ENCODE data around the gene RPE65.
"Not testable (repeated sequence)": the region's sequence is repeated elsewhere in the genome, so short reads cannot be mapped to it uniquely, and the experiment has no call there.

Gene RPE65

DNA sequence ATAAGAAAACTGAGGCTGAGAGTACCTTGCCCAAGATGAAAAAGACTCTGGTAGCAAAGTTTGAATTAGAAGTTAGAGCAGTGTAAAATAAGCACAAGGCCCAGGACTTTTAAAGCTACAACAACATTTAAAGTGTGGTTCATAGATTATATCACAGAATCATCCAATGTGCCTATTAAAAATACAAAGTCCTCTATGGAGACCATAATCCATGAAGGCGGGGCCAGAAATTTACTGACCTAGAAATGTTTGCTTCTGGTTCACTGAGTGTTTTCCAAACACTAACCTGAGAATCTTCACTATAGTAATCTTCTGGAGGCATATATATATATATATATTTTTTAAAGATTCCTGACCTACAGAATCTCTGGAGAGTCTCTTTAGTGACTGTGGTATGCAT is 34.9 kb upstream of the RPE65 start:
- Histone ChIP-seq H3K4me1 (no peaks in the 10 kb centered on the region), H3K9ac (no peak overlapping the region), H3K27me3 (ENCODE audit: control insufficient read depth, insufficient read depth, low read length) (no peaks in the 10 kb centered on the region), H3K79me2 (no peaks in the 10 kb centered on the region), H3K36me3 (ENCODE audit: control insufficient read depth, insufficient read depth, low read length) (no peaks in the 10 kb centered on the region), H3K27ac (no peak overlapping the region), H2AFZ (no peak overlapping the region), H3K4me2 (ENCODE audit: low read length) (no peak overlapping the region), H3K9me3 (ENCODE audit: control insufficient read depth, low read length) (no peaks in the 10 kb centered on the region), H3K4me3 (ENCODE audit: low read depth, low read length) (no peak overlapping the region)
- TF ChIP-seq, protein P1, sequence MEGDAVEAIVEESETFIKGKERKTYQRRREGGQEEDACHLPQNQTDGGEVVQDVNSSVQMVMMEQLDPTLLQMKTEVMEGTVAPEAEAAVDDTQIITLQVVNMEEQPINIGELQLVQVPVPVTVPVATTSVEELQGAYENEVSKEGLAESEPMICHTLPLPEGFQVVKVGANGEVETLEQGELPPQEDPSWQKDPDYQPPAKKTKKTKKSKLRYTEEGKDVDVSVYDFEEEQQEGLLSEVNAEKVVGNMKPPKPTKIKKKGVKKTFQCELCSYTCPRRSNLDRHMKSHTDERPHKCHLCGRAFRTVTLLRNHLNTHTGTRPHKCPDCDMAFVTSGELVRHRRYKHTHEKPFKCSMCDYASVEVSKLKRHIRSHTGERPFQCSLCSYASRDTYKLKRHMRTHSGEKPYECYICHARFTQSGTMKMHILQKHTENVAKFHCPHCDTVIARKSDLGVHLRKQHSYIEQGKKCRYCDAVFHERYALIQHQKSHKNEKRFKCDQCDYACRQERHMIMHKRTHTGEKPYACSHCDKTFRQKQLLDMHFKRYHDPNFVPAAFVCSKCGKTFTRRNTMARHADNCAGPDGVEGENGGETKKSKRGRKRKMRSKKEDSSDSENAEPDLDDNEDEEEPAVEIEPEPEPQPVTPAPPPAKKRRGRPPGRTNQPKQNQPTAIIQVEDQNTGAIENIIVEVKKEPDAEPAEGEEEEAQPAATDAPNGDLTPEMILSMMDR (IDR thresholded peaks at IDR 0.05) = no peak

DNA sequence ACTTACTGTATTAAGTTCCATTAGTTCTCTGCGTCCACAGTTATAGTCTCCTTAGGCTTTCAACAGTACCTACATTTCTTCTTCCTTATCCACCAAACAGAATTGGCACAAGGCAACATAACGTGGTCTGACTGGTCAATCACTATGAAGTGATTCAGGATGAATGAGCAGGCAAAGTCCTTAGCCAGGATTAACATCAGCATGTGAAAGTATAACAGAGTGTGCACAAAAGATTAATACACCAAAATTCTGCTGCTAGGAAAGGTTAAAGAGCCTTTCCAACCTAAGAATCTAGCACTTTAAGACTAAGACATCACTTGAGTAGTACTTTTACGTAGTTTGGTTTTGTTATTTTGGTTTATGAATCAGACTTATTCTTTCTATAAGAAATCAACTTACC is 31.3 kb upstream of the RPE65 start:
- Histone ChIP-seq H3K27me3 (ENCODE audit: control insufficient read depth, insufficient read depth, low read length) (no peaks in the 10 kb centered on the region), H3K9ac (no peak overlapping the region), H3K4me1 (no peaks in the 10 kb centered on the region), H3K27ac (no peak overlapping the region), H3K4me3 (ENCODE audit: low read depth, low read length) (no peak overlapping the region), H2AFZ (no peak overlapping the region), H3K9me3 (ENCODE audit: control insufficient read depth, low read length) (no peaks in the 10 kb centered on the region), H3K36me3 (ENCODE audit: control insufficient read depth, insufficient read depth, low read length) (no peaks in the 10 kb centered on the region), H3K4me2 (ENCODE audit: low read length) (no peak overlapping the region), H3K79me2 (no peaks in the 10 kb centered on the region)
- TF ChIP-seq, protein P1 (IDR thresholded peaks at IDR 0.05) = no peak

DNA sequence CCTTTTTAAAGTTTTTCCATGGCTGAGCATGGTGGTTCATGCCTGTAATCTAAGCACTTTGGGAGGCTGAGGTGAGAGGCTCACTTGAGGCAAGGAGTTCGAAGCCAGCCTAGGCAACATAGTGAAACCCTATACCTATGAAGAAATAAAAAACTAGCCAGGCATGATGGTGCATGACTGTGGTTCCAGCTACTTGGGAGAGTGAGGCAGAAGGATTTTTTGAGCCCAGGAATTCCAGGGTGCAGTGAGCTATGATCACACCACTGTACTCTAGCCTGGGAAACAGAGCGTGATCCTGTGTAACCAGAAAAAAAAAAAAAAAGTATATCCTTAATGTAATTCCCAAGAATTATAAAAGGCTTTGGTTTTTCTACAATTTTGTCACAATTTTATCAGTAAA is 29.7 kb upstream of the RPE65 start:
- Histone ChIP-seq H3K27me3 (ENCODE audit: control insufficient read depth, insufficient read depth, low read length) (no peaks in the 10 kb centered on the region), H3K79me2 (no peaks in the 10 kb centered on the region), H2AFZ (no peak overlapping the region), H3K27ac (no peak overlapping the region), H3K9me3 (ENCODE audit: control insufficient read depth, low read length) (no peaks in the 10 kb centered on the region), H3K4me1 (no peaks in the 10 kb centered on the region), H3K4me2 (ENCODE audit: low read length) (no peak overlapping the region), H3K4me3 (ENCODE audit: low read depth, low read length) (no peak overlapping the region), H3K36me3 (ENCODE audit: control insufficient read depth, insufficient read depth, low read length) (no peaks in the 10 kb centered on the region), H3K9ac (no peak overlapping the region)
- TF ChIP-seq, protein P1 (IDR thresholded peaks at IDR 0.05) = no peak

DNA sequence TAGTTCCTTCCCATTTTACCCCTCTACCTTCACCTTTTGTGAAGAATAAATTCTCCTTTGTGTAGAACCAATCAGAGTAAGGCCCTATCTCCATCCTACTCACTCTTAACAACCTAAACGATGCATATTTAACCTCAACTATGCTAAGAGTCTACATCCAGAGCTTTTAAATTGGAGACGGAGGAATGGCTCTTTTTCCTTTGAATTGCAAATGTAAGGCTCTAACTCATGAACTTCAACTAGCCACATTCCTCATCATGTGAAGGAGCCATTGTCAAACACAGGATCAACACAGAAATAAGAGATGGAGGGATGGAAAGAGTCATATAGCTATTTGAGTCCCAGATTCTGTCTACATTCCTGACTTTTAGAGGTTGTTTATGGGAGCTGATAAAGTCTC is 28.9 kb upstream of the RPE65 start:
- Histone ChIP-seq H2AFZ (no peak overlapping the region), H3K9me3 (ENCODE audit: control insufficient read depth, low read length) (no peaks in the 10 kb centered on the region), H3K4me2 (ENCODE audit: low read length) (no peak overlapping the region), H3K27me3 (ENCODE audit: control insufficient read depth, insufficient read depth, low read length) (no peaks in the 10 kb centered on the region), H3K79me2 (no peaks in the 10 kb centered on the region), H3K9ac (no peak overlapping the region), H3K4me3 (ENCODE audit: low read depth, low read length) (no peak overlapping the region), H3K27ac (no peak overlapping the region), H3K4me1 (no peaks in the 10 kb centered on the region), H3K36me3 (ENCODE audit: control insufficient read depth, insufficient read depth, low read length) (no peaks in the 10 kb centered on the region)
- TF ChIP-seq, protein P1 (IDR thresholded peaks at IDR 0.05) = no peak

DNA sequence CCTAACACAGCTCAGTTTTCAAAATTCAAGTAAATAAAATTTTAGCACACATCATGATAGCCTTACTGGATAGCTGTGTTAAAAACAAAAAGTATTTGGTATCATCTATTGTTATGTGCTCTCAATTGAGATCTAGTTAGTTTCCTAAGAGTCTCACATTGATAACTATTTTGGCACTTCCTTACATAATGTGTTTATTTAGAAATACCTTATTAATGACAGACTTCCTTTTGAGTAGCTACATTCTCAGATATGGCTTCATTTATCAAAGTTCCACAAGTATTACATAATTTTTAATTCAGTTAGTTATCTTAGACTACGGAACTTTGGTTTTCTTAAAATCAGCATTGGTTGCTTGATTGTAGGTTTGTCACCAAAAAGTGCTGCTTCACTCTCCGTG is 26.9 kb upstream of the RPE65 start:
- H3K4me2 ChIP-seq (ENCODE audit: low read length); H3K79me2 ChIP-seq; H3K4me1 ChIP-seq; H3K4me3 ChIP-seq (ENCODE audit: low read depth, low read length); H3K27ac ChIP-seq; H3K9ac ChIP-seq; H3K36me3 ChIP-seq (ENCODE audit: control insufficient read depth, insufficient read depth, low read length); H3K9me3 ChIP-seq (ENCODE audit: control insufficient read depth, low read length); H2AFZ ChIP-seq; H3K27me3 ChIP-seq (ENCODE audit: control insufficient read depth, insufficient read depth, low read length): not testable (repeated sequence)
